ENCODE measurements around the gene GRM3.
"Not testable (repeated sequence)": the region's sequence is repeated elsewhere in the genome, so short reads cannot be mapped to it uniquely, and the experiment has no call there.

GRM3 gene

GRCh38 chr7:86643561-86644281 is at the start of gene GRM3:
GRM3 (plus strand) TSS chr7:86643909; CDS start chr7:86765146, 121,237 bp downstream.
- H3K4me3 ChIP-seq (ENCODE audit: low read length): no peak within 1 kb of the TSS
- no peak for TF ChIP-seq CTCF (IDR thresholded peaks at IDR 0.05; ENCODE audit: insufficient read depth, low read depth, low read length, missing control alignments)
- DNase-seq (ENCODE audit: low read depth): no peak

GRCh38 chr7:86598311-86598710 is 45.4 kb upstream of the GRM3 start:
- DNase-seq (ENCODE audit: low read depth): no peak
- no peak for TF ChIP-seq CTCF (IDR thresholded peaks at IDR 0.05; ENCODE audit: insufficient read depth, low read depth, low read length, missing control alignments)
- no peak overlapping the region for H3K4me3 ChIP-seq (ENCODE audit: low read length)

- no peak overlapping the region for H3K4me3 ChIP-seq (ENCODE audit: low read length)
- TF ChIP-seq CTCF (IDR thresholded peaks at IDR 0.05; ENCODE audit: insufficient read depth, low read depth, low read length, missing control alignments): no peak
- no peak for DNase-seq (ENCODE audit: low read depth)
Measured at GRCh38 chr7:86598721-86599120, 45.0 kb upstream of the GRM3 start.

- H3K4me3 ChIP-seq (ENCODE audit: low read length): no peak overlapping the region
- TF ChIP-seq CTCF (IDR thresholded peaks at IDR 0.05; ENCODE audit: insufficient read depth, low read depth, low read length, missing control alignments): no peak
- no peak for DNase-seq (ENCODE audit: low read depth)
Measured at GRCh38 chr7:86600506-86601290, 43.0 kb upstream of the GRM3 start.

- not testable (repeated sequence) for DNase-seq (ENCODE audit: low read depth); H3K4me3 ChIP-seq (ENCODE audit: low read length)
Measured at GRCh38 chr7:86615711-86616110, 28.0 kb upstream of the GRM3 start.

- DNase-seq (ENCODE audit: low read depth): no peak
- no peak for TF ChIP-seq CTCF (IDR thresholded peaks at IDR 0.05; ENCODE audit: insufficient read depth, low read depth, low read length, missing control alignments)
- H3K4me3 ChIP-seq (ENCODE audit: low read length): no peak overlapping the region
Measured at GRCh38 chr7:86644282-86645224, 844 bp downstream of the GRM3 start.

GRCh38 chr7:86645225-86645608 is 1.5 kb downstream of the GRM3 start:
- DNase-seq (ENCODE audit: low read depth): no peak
- no peak for TF ChIP-seq CTCF (IDR thresholded peaks at IDR 0.05; ENCODE audit: insufficient read depth, low read depth, low read length, missing control alignments)
- no peak overlapping the region for H3K4me3 ChIP-seq (ENCODE audit: low read length)

Measured in epithelial cell of esophagus (primary cell).